Immature natural killer cell (primary cell): ENCODE results near the gene USP2. TPM values are rescaled to one million over a fixed set of nuclear protein-coding genes. Genes with fewer than 3 reads are reported as not detected.

Experiments used
- DNase-seq, 3 donors: peaks; one replicate each; pipeline ENCODE4 v3.0.0; 2022; ENCODE audit warnings: mixed read lengths in 1 of 3
- H3K27ac Mint-ChIP-seq, 6 donors: one replicate each; pipeline ENCODE4 v1.8.0; 2020; ENCODE audit warnings: mixed read lengths in 6 of 6, mild to moderate bottlenecking in 5 of 6, inconsistent platforms in 4 of 6, moderate library complexity in 3 of 6
- H3K27me3 Mint-ChIP-seq, 3 donors: one replicate each; pipeline ENCODE4 v1.8.0; 2020 to 2021; ENCODE audit warnings: low read depth in 3 of 3, mild to moderate bottlenecking in 3 of 3, mixed read lengths in 3 of 3, moderate library complexity in 3 of 3, inconsistent platforms in 1 of 3
- H3K36me3 Mint-ChIP-seq, 3 donors: one replicate each; pipeline ENCODE4 v1.8.0; 2020; ENCODE audit warnings: mixed read lengths in 3 of 3, inconsistent platforms in 2 of 3, mild to moderate bottlenecking in 2 of 3
- H3K4me1 Mint-ChIP-seq, 2 donors: one replicate each; pipeline ENCODE4 v1.8.0; 2020; ENCODE audit warnings: inconsistent platforms in 2 of 2, mild to moderate bottlenecking in 2 of 2, mixed read lengths in 2 of 2, moderate library complexity in 1 of 2
- H3K4me3 Mint-ChIP-seq, 5 donors: one replicate each; pipeline ENCODE4 v1.8.0; 2020; ENCODE audit warnings: mild to moderate bottlenecking in 5 of 5, mixed read lengths in 5 of 5, inconsistent platforms in 3 of 5, moderate library complexity in 3 of 5
- H3K9me3 Mint-ChIP-seq, 6 donors: one replicate each; pipeline ENCODE4 v1.8.0; 2020; ENCODE audit warnings: mild to moderate bottlenecking in 6 of 6, mixed read lengths in 6 of 6, inconsistent platforms in 4 of 6, moderate library complexity in 3 of 6
- polyA plus RNA-seq, 3 donors: library from polyadenylated mRNA; unstranded; fragments of 300-500 nt; fragmentation: Illumina TruSeq; gene quantifications; one replicate each; pipeline ENCODE4 v1.2.3, GENCODE V29; 2021

The USP2 gene
- polyA plus RNA-seq, 3 donors from 2014 or later: not detected

DNA sequence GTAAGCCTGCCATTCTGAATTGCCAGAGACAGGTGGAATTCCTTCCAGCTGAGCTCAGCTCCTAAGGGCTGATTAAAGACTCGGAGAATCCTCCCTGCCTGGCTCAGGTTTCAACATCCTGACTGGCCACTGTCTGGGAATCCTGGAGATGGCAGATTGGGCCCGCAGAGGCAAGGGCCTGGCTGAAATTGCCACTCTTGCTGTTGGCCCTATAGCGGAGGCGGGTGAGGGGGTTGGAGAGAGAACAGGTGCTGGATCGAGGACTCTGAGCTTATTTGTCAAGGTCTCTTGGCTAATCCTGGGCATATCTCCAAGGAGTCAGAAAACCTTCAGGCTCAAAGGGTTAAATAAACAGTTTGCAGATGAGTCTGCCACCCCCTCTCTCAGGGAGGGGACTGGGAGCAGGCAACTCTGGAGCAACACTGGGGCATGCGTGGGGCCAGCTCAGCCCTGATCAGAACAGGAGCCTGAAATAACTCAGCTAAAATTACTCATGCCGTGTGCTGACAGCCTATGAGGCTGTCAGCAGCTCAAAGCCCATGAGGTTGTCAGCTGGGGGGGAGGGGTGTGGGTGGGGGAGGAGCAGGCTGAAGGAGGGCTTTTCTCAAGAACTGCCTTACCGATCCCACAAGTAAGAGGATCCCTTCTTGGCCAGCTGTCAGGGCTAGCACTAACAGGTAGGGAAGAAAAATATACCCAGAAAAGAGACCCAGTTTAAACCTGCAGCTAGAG is 20.3 kb downstream of the USP2 start:
- peaks cover 17 to 35% (median 18%) of the 10 kb centered on the region in 3 donors for H3K27me3 Mint-ChIP-seq
- H3K4me3 Mint-ChIP-seq: no peak overlapping the region
- H3K9me3 Mint-ChIP-seq: no peaks in the 10 kb centered on the region
- no peaks in the 10 kb centered on the region for H3K36me3 Mint-ChIP-seq
- no peak for DNase-seq
- H3K27ac Mint-ChIP-seq: no peak overlapping the region
- H3K4me1 Mint-ChIP-seq: peaks cover 8 to 18% of the 10 kb centered on the region in 2 donors

DNA sequence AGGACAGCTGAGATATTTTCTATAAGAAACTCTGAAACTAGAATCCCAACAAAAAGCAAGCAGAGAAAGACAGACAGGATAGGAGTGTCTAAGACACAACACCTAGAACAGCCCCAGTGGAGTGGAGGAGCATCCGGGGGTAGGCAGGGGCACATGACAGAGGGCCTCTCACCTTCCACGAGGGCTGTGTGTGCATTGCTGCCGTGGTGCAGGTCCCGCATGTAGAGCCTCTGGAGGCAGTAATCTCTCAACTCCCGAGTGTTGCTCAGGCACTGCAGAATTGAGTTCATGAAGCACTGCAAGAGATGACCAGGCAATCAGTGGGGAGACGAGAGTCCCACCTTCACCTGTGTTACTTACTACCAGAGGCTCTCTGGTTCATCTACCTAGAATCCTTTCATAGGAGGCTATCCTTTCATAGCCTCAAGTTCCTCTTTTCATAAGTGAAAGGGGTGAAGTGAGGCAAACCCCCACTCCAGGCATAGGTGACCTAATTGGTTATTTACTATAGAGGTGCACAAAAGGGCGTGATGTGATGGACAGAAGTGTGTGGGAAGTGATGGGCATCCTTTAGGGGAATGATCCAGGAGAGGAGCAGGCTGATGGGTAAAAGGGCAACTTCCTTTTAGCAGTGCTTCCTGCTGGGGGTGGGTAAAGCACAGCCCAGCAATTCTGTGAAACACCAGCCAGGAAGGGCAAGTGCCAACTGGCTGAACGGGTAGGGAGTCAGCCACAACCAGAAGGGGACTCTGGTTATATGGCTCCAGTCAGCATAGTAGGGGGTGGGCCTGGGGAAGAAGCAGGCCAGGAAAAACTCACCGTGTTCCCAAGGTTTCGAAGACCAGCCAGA is 21.9 kb downstream of the USP2 start:
- H3K27ac Mint-ChIP-seq: no peak overlapping the region
- no peak overlapping the region for H3K4me3 Mint-ChIP-seq
- peaks cover 15 to 27% (median 18%) of the 10 kb centered on the region in 3 donors for H3K27me3 Mint-ChIP-seq
- no peaks in the 10 kb centered on the region for H3K36me3 Mint-ChIP-seq
- H3K9me3 Mint-ChIP-seq: no peaks in the 10 kb centered on the region
- peaks cover 10 to 20% of the 10 kb centered on the region in 2 donors for H3K4me1 Mint-ChIP-seq
- no peak for DNase-seq

DNA sequence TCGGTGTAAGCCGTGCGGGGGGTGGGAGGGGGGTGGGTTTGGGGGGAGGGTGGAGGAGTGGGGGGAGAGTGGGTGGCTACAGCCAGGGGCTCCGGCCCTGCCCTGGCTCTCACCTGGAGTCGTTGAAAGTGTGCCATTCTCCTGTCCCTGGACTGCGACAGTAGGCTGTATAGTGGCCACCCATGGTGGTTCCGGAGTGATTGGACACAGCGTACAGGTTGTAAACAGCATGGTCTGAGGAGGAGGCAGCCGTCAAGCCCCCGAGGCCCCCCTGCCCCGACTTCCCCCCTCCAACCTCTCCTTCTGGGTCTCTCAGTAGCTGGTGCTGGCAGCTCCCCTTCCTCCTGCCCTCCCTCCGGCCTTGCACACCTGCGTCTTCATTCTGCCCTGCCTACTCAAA is 24.4 kb downstream of the USP2 start:
- peaks cover 0 to 3% (median 0%) of the 10 kb centered on the region in 3 donors for H3K36me3 Mint-ChIP-seq
- peaks cover 10 to 20% (median 18%) of the 10 kb centered on the region in 3 donors for H3K27me3 Mint-ChIP-seq
- H3K4me3 Mint-ChIP-seq: peak overlapping the region; percentile 53 to 66 (median 62)
- H3K9me3 Mint-ChIP-seq: no peaks in the 10 kb centered on the region
- H3K27ac Mint-ChIP-seq: no peak overlapping the region
- DNase-seq: no peak
- H3K4me1 Mint-ChIP-seq: peaks cover 5 to 10% of the 10 kb centered on the region in 2 donors

GRCh38 chr11:119356349-119357031 is 25.0 kb downstream of the USP2 start:
- peaks cover 10 to 18% (median 15%) of the 10 kb centered on the region in 3 donors for H3K27me3 Mint-ChIP-seq
- peak overlapping the region in 4 of 6 donors; percentile 6 to 70 (median 63) for H3K27ac Mint-ChIP-seq
- peak; percentile 55 to 66 (median 62) for DNase-seq
- H3K9me3 Mint-ChIP-seq: no peaks in the 10 kb centered on the region
- peaks cover 5 to 10% of the 10 kb centered on the region in 2 donors for H3K4me1 Mint-ChIP-seq
- peak overlapping the region; percentile 82 to 94 (median 92) for H3K4me3 Mint-ChIP-seq
- H3K36me3 Mint-ChIP-seq: peaks cover 0 to 3% (median 0%) of the 10 kb centered on the region in 3 donors

DNA sequence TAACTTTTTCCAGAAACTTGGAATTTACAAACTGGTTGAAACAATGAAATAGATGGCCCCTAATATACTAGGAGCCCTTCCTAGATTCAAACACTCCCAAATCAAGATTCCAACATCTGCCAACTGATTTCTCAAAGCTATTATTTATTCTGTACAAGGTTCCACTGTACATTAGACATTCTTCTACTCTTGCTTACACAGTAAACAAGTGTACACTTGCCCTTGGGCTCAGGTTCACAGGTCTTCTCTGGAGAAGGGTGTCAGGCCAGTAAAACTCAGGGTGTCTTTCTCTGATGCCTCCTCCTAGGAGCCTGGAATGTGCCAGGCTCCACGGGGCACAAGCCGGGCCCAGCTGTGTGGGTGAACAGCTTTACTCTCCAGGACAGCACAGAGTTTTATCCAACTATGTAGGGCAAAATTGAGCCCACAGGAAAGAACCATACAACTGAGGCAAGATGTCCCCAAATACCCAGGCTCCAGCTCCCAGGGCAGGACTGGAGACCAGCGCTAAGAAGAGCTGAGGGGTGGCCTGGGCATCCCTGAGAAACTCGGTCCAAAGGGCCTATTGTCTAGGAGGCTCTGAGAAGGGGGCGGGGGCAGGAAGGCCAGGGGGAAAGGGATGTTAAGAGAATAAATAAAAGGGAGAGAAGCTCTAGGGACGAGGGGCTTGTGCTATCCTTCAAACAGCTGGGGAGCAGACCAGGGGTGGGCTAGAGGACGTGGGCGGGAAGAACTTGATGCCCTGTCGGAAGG is 26.2 kb downstream of the USP2 start:
- Mint-ChIP-seq H3K36me3 (peaks cover 0 to 3% (median 2%) of the 10 kb centered on the region in 3 donors), H3K4me3 (peak overlapping the region; percentile 29 to 89 (median 49)), H3K4me1 (peaks cover 5 to 10% of the 10 kb centered on the region in 2 donors), H3K27ac (no peak overlapping the region), H3K9me3 (no peaks in the 10 kb centered on the region), H3K27me3 (peaks cover 10 to 18% (median 15%) of the 10 kb centered on the region in 3 donors)
- DNase-seq: no peak

DNA sequence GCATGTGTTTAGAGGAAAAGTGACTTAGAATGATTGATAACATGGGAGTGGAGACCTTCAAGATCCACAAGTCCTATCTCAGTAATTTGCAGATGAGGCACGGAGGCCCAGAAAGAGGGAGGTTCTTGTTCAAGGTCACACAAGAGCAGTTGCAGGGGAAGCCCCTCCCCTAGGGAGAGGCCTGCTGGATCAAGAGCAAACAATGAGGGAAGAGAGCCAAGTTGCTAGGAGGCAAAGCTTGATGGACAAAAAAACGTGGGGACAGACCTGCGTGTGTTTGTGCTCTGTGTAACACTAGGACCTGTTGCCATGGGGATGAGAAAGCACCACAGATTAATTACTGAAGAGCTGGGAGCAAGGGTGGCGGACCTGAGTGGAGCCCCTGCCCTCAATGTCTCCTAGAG is 28.6 kb downstream of the USP2 start:
- no peak overlapping the region for H3K27ac Mint-ChIP-seq
- H3K36me3 Mint-ChIP-seq: peaks cover 0 to 3% (median 2%) of the 10 kb centered on the region in 3 donors
- H3K4me3 Mint-ChIP-seq: no peak overlapping the region
- H3K27me3 Mint-ChIP-seq: peaks cover 4 to 14% (median 11%) of the 10 kb centered on the region in 3 donors
- H3K4me1 Mint-ChIP-seq: peaks cover 5 to 10% of the 10 kb centered on the region in 2 donors
- no peaks in the 10 kb centered on the region for H3K9me3 Mint-ChIP-seq
- DNase-seq: no peak

DNA sequence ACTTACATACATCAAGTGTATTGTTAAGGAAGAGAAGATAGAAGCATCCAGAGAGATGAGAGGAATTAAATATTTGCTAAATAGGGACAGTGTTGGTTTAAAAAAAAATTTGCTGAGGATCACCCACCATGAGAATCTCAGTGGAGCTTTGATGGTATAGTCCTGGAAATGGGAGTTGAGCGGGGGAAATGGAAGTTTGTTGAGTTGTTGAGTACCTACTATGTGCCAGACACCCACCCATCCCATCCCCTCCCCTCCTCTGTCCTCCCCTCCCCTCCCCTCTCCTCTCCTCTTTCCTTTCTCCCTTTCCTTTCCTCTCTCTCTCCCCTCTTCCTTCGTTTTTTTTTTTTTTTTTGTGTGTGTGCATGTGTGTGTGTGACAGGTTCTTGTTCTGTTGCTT is 30.3 kb downstream of the USP2 start:
- Mint-ChIP-seq H3K9me3 (no peaks in the 10 kb centered on the region), H3K27ac (peak overlapping the region in 1 of 6 donors; percentile 61), H3K27me3 (peaks cover 4 to 10% (median 6%) of the 10 kb centered on the region in 3 donors), H3K4me1 (peaks cover 2 to 4% of the 10 kb centered on the region in 2 donors), H3K36me3 (peaks cover 0 to 3% (median 2%) of the 10 kb centered on the region in 3 donors), H3K4me3 (no peak overlapping the region)
- no peak for DNase-seq

DNA sequence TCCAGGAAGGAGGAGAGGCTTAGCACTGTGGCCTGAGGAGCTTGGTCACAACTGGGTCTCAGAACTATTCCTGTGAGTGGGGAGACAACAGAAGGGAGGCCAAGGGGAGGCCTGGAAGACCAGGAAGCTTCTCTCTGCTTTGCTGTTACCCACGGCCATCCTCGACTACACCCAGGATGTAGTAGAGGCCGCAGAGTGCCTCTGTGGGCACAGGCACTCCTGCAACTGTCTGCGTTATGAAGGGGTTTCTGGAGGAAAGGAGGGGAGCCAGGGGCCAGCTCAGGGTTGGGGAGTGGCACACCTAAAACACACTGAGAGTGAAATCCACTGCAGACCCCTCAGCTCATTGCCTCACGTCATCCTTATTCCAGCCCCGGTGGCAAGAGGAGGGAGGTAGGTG is 31.2 kb downstream of the USP2 start:
- no peaks in the 10 kb centered on the region for H3K4me1 Mint-ChIP-seq
- peaks cover 3 to 7% (median 4%) of the 10 kb centered on the region in 3 donors for H3K27me3 Mint-ChIP-seq
- peaks cover 0 to 3% (median 2%) of the 10 kb centered on the region in 3 donors for H3K36me3 Mint-ChIP-seq
- no peaks in the 10 kb centered on the region for H3K9me3 Mint-ChIP-seq
- no peak for DNase-seq
- H3K27ac Mint-ChIP-seq: no peak overlapping the region
- H3K4me3 Mint-ChIP-seq: no peak overlapping the region

GRCh38 chr11:119347940-119348605 is 33.4 kb downstream of the USP2 start:
- H3K4me3 Mint-ChIP-seq: no peak overlapping the region
- peaks cover 0 to 3% (median 2%) of the 10 kb centered on the region in 3 donors for H3K36me3 Mint-ChIP-seq
- H3K4me1 Mint-ChIP-seq: no peaks in the 10 kb centered on the region
- no peaks in the 10 kb centered on the region for H3K9me3 Mint-ChIP-seq
- H3K27me3 Mint-ChIP-seq: peaks cover 4 to 11% (median 5%) of the 10 kb centered on the region in 3 donors
- no peak overlapping the region for H3K27ac Mint-ChIP-seq
- no peak for DNase-seq

DNA sequence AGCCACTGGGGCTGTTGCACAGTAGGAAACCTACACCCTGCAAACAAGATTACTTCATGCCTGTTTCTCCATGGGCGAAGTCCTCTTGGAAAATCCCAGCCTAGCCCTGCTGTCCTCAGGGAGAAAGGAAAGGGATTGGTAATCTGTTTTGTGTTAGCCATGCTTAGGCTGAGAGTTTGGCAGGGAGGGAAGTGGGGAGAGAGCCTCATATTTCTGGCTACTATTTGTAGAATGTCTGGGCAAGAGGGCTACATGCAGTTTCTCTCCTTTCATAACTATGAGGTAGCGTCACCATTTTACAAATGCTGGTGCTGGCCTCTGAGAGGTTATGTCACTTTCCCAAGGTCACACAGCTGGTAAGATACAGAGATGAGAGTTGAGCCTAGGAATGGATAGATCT is 34.2 kb downstream of the USP2 start:
- Mint-ChIP-seq H3K9me3 (no peaks in the 10 kb centered on the region), H3K27ac (no peak overlapping the region), H3K4me3 (no peak overlapping the region), H3K27me3 (peaks cover 3 to 8% (median 5%) of the 10 kb centered on the region in 3 donors), H3K36me3 (peaks cover 0 to 2% (median 0%) of the 10 kb centered on the region in 3 donors), H3K4me1 (no peaks in the 10 kb centered on the region)
- no peak for DNase-seq

DNA sequence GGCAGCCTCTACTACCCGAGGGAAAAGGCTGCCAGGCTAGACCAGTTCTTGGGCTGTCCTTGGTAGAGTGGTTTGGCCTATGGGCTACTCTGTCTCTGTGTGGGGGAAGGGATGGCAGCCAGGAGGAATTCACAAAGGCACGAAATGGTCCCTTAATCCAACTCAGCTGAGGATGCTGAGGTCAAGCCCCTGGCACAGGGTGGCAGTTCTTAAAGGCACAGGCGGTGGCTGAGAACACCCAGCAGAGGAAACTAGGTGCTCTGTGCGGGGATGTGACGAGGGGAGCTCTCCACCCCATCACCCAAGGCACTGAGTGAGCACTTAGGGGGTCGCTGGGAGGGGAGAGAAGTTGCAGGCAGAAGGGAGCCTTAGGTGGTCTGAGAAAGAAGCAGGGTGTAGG is 34.9 kb downstream of the USP2 start, which contains the start of gene MFRP:
Gene MFRP, minus strand, starts transcription at position 101 of the 400 bp plus-strand sequence. CDS start 192 bp downstream, outside the sequence.
- H3K27me3 Mint-ChIP-seq: peaks cover 5 to 8% (median 6%) of the 10 kb centered on the region in 3 donors
- H3K36me3 Mint-ChIP-seq: peaks cover 0 to 2% (median 0%) of the 10 kb centered on the region in 3 donors
- no peaks in the 10 kb centered on the region for H3K4me1 Mint-ChIP-seq
- H3K9me3 Mint-ChIP-seq: no peaks in the 10 kb centered on the region
- H3K27ac Mint-ChIP-seq: no peak within 1 kb of the TSS
- no peak for DNase-seq
- no peak within 1 kb of the TSS for H3K4me3 Mint-ChIP-seq

GRCh38 chr11:119345685-119346084 is 35.8 kb downstream of the USP2 start:
- no peak for DNase-seq
- Mint-ChIP-seq H3K27me3 (peaks cover 5 to 10% (median 10%) of the 10 kb centered on the region in 3 donors), H3K9me3 (no peaks in the 10 kb centered on the region), H3K4me3 (no peak overlapping the region), H3K4me1 (peaks cover 0 to 4% of the 10 kb centered on the region in 2 donors), H3K36me3 (no peaks in the 10 kb centered on the region), H3K27ac (no peak overlapping the region)
